Choroid plexus epithelial cell (primary cell): ENCODE measurements around the gene OR2Z1.
"Not testable (repeated sequence)": the region's sequence is repeated elsewhere in the genome, so short reads cannot be mapped to it uniquely, and the experiment has no call there.

Source experiments
- DNase-seq: peaks from one replicate; pipeline ENCODE4 v3.0.0-alpha.2; 2010; ENCODE audit warnings: low read depth
- H3K4me3 ChIP-seq: 2 replicates; pipeline ENCODE4 v1.5.1; 2011; ENCODE audit warnings: low read depth, mild to moderate bottlenecking, control low read depth, low read length, moderate library complexity
- TF ChIP-seq, protein P1 (sequence below): conservative IDR thresholded peaks from 2 replicates; pipeline ENCODE4 v1.5.1; 2011; ENCODE audit warnings: low read depth, mild to moderate bottlenecking, control low read depth, inconsistent platforms, low read length, moderate library complexity

The OR2Z1 gene

DNA sequence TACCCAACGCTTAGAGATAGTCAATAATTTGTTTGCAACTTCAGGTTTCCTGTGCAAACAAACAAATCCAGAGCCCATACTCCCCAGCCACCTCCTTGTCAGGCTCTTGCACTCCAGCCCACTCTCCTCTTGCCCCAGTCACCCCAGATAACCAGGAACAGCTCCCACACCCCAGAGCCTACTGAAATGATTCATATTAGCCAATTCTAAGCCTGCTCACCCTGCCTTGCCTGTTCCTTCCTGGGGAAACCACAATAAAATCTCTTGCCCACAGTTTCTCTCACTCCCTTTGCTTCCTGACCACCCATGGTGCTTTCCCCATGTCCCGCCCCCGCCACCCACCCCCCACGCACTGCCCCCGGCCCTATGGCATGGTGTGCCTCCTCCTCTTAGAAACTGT is 19.1 kb upstream of the OR2Z1 start:
- TF ChIP-seq, protein P1, sequence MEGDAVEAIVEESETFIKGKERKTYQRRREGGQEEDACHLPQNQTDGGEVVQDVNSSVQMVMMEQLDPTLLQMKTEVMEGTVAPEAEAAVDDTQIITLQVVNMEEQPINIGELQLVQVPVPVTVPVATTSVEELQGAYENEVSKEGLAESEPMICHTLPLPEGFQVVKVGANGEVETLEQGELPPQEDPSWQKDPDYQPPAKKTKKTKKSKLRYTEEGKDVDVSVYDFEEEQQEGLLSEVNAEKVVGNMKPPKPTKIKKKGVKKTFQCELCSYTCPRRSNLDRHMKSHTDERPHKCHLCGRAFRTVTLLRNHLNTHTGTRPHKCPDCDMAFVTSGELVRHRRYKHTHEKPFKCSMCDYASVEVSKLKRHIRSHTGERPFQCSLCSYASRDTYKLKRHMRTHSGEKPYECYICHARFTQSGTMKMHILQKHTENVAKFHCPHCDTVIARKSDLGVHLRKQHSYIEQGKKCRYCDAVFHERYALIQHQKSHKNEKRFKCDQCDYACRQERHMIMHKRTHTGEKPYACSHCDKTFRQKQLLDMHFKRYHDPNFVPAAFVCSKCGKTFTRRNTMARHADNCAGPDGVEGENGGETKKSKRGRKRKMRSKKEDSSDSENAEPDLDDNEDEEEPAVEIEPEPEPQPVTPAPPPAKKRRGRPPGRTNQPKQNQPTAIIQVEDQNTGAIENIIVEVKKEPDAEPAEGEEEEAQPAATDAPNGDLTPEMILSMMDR, result no peak
- no peak for DNase-seq
- H3K4me3 ChIP-seq, result no peak overlapping the region

DNA sequence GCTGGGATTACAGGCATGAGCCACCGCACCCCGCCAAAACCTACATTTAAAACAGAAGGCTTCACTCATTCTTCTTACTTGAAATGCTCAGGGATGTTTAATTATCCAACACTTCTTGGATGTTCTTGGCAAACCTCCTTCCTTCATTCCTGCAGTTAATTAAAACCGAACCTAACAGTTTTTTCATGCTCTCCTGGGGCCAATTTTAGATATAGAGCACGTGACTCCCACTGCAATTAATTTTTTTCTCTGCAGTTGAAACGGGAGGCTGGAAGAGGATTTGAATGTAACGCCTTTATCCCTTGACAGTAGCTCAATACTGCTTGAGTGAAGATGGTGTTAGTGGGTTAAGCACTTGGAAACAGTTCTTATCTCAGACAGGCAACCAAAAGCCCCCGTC is 18.2 kb upstream of the OR2Z1 start:
- no peak overlapping the region for H3K4me3 ChIP-seq
- no peak for DNase-seq
- TF ChIP-seq, protein P1, result no peak

DNA sequence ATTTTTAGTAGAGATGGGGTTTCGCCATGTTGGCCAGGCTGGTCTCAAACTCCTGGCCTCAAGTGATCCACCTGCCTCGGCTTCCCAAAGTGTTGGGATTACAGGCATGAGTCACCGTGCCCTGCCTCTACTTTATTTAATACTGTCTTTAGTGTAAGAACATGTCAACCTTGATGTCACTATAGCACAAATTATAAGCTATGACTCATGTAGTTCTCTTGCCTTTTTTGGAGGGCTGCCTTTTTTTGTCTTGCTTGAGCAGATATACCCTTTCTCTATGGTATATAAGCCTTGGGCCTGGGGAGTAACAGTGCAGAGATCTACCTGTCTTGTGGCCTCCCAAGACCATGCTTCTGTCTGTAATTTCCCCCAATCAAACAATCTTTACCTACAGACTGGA is 16.1 kb upstream of the OR2Z1 start:
- H3K4me3 ChIP-seq, DNase-seq: not testable (repeated sequence)

DNA sequence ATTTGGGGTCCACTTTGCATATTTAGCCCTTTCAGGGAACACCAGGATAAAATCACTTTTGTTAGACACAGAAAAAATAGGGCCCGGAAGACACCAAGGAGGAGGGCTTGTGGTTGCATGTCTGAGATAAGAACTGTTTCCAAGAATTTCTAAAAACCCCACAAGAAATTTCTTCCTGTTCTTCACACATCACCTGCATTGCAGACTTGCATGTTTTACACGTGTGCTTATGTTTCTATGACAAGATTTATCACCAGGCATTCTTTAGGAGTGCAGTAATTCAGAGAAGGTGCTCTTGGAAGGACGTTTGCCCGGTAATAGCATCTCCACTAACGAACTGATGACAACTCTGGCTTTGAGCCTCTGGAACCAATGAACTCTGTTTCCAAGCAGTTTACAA is 15.7 kb upstream of the OR2Z1 start:
- TF ChIP-seq, protein P1, result no peak
- no peak for DNase-seq
- no peak overlapping the region for H3K4me3 ChIP-seq

DNA sequence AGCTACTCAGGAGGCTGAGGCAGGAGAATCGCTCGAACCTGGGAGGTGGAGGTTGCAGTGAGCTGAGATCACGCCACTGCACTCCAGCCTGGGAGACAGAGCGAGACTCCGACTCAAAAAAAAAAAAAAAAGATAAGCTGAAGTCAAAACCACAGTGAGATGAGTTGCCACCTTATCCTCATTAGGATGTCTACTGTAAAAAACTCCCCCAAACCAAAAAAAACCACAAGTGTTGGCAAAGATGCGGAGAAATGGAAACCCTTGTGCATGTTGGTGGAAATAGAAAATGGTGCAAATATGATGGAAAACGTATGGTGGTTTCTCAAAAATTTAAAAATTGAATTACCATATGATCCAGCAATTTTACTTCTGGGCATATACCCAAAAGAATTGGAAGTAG is 11.1 kb upstream of the OR2Z1 start:
- not testable (repeated sequence) for H3K4me3 ChIP-seq, DNase-seq

DNA sequence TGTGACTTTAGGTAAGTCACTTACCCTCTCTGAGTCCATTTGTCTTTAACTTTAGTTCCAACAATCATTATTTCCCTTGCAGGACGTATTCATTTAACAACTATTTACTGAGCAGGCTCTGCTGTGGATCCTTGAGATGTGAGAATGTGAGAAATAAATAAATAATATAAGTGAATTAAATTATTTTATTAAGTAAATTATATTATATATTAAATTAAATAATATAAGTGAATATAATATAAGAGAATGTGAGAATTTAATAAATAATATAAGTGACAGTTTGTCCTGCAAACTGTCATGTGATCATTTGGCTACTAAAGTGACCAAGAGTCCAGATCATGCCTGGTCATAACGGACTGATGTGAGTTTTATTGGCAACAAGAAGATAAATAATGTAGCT is 598 bp downstream of the OR2Z1 start:
- no peak for DNase-seq
- TF ChIP-seq, protein P1, result no peak
- no peak overlapping the region for H3K4me3 ChIP-seq

DNA sequence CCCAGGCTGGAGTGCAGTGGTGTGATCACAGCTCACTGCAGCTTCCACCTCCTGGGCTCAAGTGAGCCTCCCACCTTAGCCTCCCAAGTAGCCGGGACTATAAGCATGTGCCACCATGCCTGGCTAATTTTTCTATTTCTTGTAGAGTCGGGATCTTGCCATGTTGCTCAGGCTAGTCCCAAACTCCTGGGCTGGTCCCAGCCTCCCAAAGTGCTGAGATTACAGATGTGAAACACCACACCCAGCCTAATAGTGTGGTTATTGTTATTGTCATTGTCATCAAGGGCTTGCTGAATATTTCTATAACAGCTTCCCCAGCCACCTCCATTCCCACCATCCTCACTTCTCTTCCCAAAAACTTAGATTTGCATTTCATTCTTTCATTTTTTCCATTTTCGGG is 2.8 kb downstream of the OR2Z1 start:
- H3K4me3 ChIP-seq, result no peak overlapping the region
- TF ChIP-seq, protein P1, result no peak
- no peak for DNase-seq

DNA sequence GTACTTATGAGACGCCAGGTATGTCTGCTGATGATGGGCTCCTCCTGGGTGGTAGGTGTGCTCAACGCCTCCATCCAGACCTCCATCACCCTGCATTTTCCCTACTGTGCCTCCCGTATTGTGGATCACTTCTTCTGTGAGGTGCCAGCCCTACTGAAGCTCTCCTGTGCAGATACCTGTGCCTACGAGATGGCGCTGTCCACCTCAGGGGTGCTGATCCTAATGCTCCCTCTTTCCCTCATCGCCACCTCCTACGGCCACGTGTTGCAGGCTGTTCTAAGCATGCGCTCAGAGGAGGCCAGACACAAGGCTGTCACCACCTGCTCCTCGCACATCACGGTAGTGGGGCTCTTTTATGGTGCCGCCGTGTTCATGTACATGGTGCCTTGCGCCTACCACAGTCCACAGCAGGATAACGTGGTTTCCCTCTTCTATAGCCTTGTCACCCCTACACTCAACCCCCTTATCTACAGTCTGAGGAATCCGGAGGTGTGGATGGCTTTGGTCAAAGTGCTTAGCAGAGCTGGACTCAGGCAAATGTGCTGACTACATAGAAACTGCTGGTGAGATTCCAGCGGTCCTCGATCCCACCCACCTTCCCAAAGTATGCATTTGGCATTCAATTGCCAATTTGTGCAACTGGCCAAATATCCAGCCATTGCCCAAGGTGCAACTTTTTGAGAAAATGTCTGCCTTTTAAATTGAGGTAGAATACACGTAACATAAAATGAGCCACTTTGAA is 10.2 kb downstream of the OR2Z1 start:
- TF ChIP-seq, protein P1, result no peak
- no peak for DNase-seq
- H3K4me3 ChIP-seq, result no peak overlapping the region
